ENCODE data around the gene TMEM117. TPM values are rescaled to one million over a fixed set of nuclear protein-coding genes. Genes with fewer than 3 reads are reported as not detected.

The TMEM117 gene
- polyA plus RNA-seq, 1 donor (not counting 4 experiments of a cell fraction or from before 2014, with no cell fraction given), result 8.5 TPM

DNA sequence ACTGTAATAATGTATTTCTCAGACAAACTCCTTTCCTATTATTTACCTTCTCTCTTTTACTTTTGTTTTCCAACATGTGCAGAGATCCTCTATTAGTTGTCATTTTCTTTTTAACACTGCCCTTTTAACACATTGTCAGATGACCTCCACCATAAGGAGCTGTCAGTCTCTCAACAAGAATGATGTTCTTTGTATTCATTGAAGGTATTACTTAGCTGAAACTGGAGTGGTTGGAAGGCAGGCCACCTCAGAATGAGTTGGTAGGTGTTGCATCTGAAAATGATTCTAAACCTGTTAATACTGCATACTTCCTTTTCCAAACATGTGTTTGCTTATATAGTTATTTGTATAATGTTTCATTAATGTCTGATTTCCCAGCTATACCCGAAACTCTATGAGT is 16.9 kb downstream of the TMEM117 start:
- dilution Hi-C loops (cut with MboI; ENCODE audit: extremely low pct_ligation_motif_present, low sequenced_read_pairs), result no loop called here
- peaks cover 4% of the 10 kb centered on the region for H3K9me3 ChIP-seq (ENCODE audit: control insufficient read depth, low read depth, low read length)
- no peak overlapping the region for H3K4me2 ChIP-seq (ENCODE audit: control insufficient read depth, extremely low read depth, insufficient read depth, low read depth, low read length)
- DNase-seq (ENCODE audit: low read depth, low spot score), result no peak
- H4K20me1 ChIP-seq (ENCODE audit: control insufficient read depth, extremely low read depth, insufficient read depth, low read length), result no peaks in the 10 kb centered on the region
- H3K9ac ChIP-seq (ENCODE audit: control insufficient read depth, extremely low read depth, insufficient read depth, low read length), result no peak overlapping the region
- peak; percentile 56 for FAIRE-seq
- peaks cover 23% of the 10 kb centered on the region for H3K4me1 ChIP-seq (ENCODE audit: control insufficient read depth, extremely low read depth, insufficient read depth, low read length)
- H3K27ac ChIP-seq (ENCODE audit: control insufficient read depth, insufficient read depth, low read length), result peak overlapping the region; percentile 13
- H3K4me3 ChIP-seq (ENCODE audit: control insufficient read depth in 2 of 3, extremely low read depth in 1 of 3, insufficient read depth in 2 of 3, low read depth in 1 of 3, low read length in 3 of 3), result no peak overlapping the region
- no peaks in the 10 kb centered on the region for H3K79me2 ChIP-seq (ENCODE audit: control insufficient read depth, insufficient read depth, low read length)
- H3K27me3 ChIP-seq (ENCODE audit: control insufficient read depth, extremely low read depth, insufficient read depth, low read length), result no peaks in the 10 kb centered on the region
- no peak for TF ChIP-seq EZH2 (IDR thresholded peaks at IDR 0.05; ENCODE audit: low read length)
- no peak for TF ChIP-seq CTCF (optimal IDR thresholded peaks at IDR 0.05 in 1 of 3, IDR thresholded peaks at IDR 0.05 in 1 of 3, conservative IDR thresholded peaks at IDR 0.05 in 1 of 3; ENCODE audit: extremely low read depth in 1 of 3, insufficient read depth in 2 of 3, low read length in 3 of 3)
- H3K9me1 ChIP-seq (ENCODE audit: control insufficient read depth, extremely low read depth, insufficient read depth, low read length), result no peaks in the 10 kb centered on the region
- peaks cover 0 to 3% of the 10 kb centered on the region in 2 experiments for H3K36me3 ChIP-seq (ENCODE audit: control insufficient read depth in 2 of 2, extremely low read depth in 1 of 2, insufficient read depth in 2 of 2, low read length in 2 of 2)
- no peak overlapping the region for H2AFZ ChIP-seq (ENCODE audit: control insufficient read depth, low read length)

DNA sequence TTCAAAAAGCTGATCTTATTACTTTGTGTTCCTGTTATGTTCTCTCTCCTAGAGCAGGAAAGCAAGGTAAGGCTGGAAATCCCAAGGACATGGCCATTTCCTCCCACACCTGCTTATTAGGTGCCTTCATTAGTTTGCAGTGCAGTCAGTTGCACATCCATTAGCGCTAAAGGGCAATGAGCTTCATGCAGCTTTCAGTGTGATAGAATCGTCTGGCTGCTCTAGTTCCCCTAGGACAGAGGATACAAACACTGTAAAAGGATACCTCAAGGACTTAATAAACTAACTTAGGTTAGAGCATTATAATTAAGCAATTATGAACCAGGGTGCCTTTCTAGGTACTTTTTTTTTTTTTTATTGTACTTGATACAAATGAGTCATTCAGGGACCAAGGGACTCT is 21.1 kb downstream of the TMEM117 start:
- TF ChIP-seq CTCF (optimal IDR thresholded peaks at IDR 0.05 in 1 of 3, IDR thresholded peaks at IDR 0.05 in 1 of 3, conservative IDR thresholded peaks at IDR 0.05 in 1 of 3; ENCODE audit: extremely low read depth in 1 of 3, insufficient read depth in 2 of 3, low read length in 3 of 3), result no peak
- TF ChIP-seq EZH2 (IDR thresholded peaks at IDR 0.05; ENCODE audit: low read length), result no peak
- dilution Hi-C loops (cut with MboI; ENCODE audit: extremely low pct_ligation_motif_present, low sequenced_read_pairs), result no loop called here
- no peak overlapping the region for H3K4me2 ChIP-seq (ENCODE audit: control insufficient read depth, extremely low read depth, insufficient read depth, low read depth, low read length)
- no peak overlapping the region for H2AFZ ChIP-seq (ENCODE audit: control insufficient read depth, low read length)
- H3K9me1 ChIP-seq (ENCODE audit: control insufficient read depth, extremely low read depth, insufficient read depth, low read length), result no peaks in the 10 kb centered on the region
- H3K27me3 ChIP-seq (ENCODE audit: control insufficient read depth, extremely low read depth, insufficient read depth, low read length), result no peaks in the 10 kb centered on the region
- no peak for FAIRE-seq
- H3K9ac ChIP-seq (ENCODE audit: control insufficient read depth, extremely low read depth, insufficient read depth, low read length), result no peak overlapping the region
- H3K79me2 ChIP-seq (ENCODE audit: control insufficient read depth, insufficient read depth, low read length), result no peaks in the 10 kb centered on the region
- no peak overlapping the region for H3K27ac ChIP-seq (ENCODE audit: control insufficient read depth, insufficient read depth, low read length)
- no peaks in the 10 kb centered on the region for H3K36me3 ChIP-seq (ENCODE audit: control insufficient read depth in 2 of 2, extremely low read depth in 1 of 2, insufficient read depth in 2 of 2, low read length in 2 of 2)
- DNase-seq (ENCODE audit: low read depth, low spot score), result no peak
- H3K9me3 ChIP-seq (ENCODE audit: control insufficient read depth, low read depth, low read length), result no peaks in the 10 kb centered on the region
- H4K20me1 ChIP-seq (ENCODE audit: control insufficient read depth, extremely low read depth, insufficient read depth, low read length), result no peaks in the 10 kb centered on the region
- H3K4me1 ChIP-seq (ENCODE audit: control insufficient read depth, extremely low read depth, insufficient read depth, low read length), result peaks cover 21% of the 10 kb centered on the region
- H3K4me3 ChIP-seq (ENCODE audit: control insufficient read depth in 2 of 3, extremely low read depth in 1 of 3, insufficient read depth in 2 of 3, low read depth in 1 of 3, low read length in 3 of 3), result no peak overlapping the region

All from keratinocyte (primary cell).